Skeletal muscle satellite cell (primary cell): Measurements from ENCODE around the gene NCKAP5.

Experiments used
- H3K27me3 ChIP-seq: 2 replicates; pipeline ENCODE4 v1.7.0; 2013; ENCODE audit warnings: low read length; ENCODE audit not compliant: control insufficient read depth, insufficient read depth
- H3K36me3 ChIP-seq: 2 replicates; pipeline ENCODE4 v1.7.0; 2013; ENCODE audit warnings: mild to moderate bottlenecking, control low read depth, low read length; ENCODE audit not compliant: insufficient read depth
- H3K4me1 ChIP-seq: 2 replicates; pipeline ENCODE4 v1.7.0; 2013; ENCODE audit warnings: low read length; ENCODE audit not compliant: control insufficient read depth, insufficient read depth
- H3K4me2 ChIP-seq: 2 replicates; pipeline ENCODE4 v1.7.0; 2013; ENCODE audit warnings: mild to moderate bottlenecking, low read length
- H3K4me3 ChIP-seq: 2 replicates; pipeline ENCODE4 v1.7.0; 2013; ENCODE audit warnings: low read length
- H3K9ac ChIP-seq: 2 replicates; pipeline ENCODE4 v1.7.0; 2013; ENCODE audit warnings: mild to moderate bottlenecking, low read depth, low read length, moderate library complexity
- H3K9me3 ChIP-seq: replicated peaks from 2 replicates; pipeline ENCODE4 v1.7.0; 2013; ENCODE audit warnings: mild to moderate bottlenecking, control low read depth, low read length

The NCKAP5 gene

GRCh38 chr2:132747046-132747445, 821.2 kb downstream of the NCKAP5 start:
- H3K4me3 ChIP-seq, result no peak overlapping the region
- H3K9me3 ChIP-seq, result no peaks in the 10 kb centered on the region
- H3K27me3 ChIP-seq, result no peaks in the 10 kb centered on the region

GRCh38 chr2:132741754-132742153, 826.5 kb downstream of the NCKAP5 start:
- H3K9ac ChIP-seq, result no peak overlapping the region

More at GRCh38 chr2:132747046-132747445, 821.2 kb downstream of the NCKAP5 start:
- H3K9ac ChIP-seq, result no peak overlapping the region
- H3K4me2 ChIP-seq, result no peak overlapping the region
- H3K36me3 ChIP-seq, result no peaks in the 10 kb centered on the region
- H3K4me1 ChIP-seq, result no peaks in the 10 kb centered on the region

GRCh38 chr2:132740081-132740720, 828.1 kb downstream of the NCKAP5 start:
- no peak overlapping the region for H3K9ac ChIP-seq
- no peaks in the 10 kb centered on the region for H3K9me3 ChIP-seq
- no peaks in the 10 kb centered on the region for H3K27me3 ChIP-seq
- H3K4me1 ChIP-seq, result no peaks in the 10 kb centered on the region
- H3K4me2 ChIP-seq, result no peak overlapping the region
- no peaks in the 10 kb centered on the region for H3K36me3 ChIP-seq
- H3K4me3 ChIP-seq, result no peak overlapping the region

More at GRCh38 chr2:132741754-132742153, 826.5 kb downstream of the NCKAP5 start:
- no peaks in the 10 kb centered on the region for H3K4me1 ChIP-seq
- H3K27me3 ChIP-seq, result no peaks in the 10 kb centered on the region
- H3K4me2 ChIP-seq, result no peak overlapping the region
- H3K36me3 ChIP-seq, result no peaks in the 10 kb centered on the region
- H3K4me3 ChIP-seq, result no peak overlapping the region
- H3K9me3 ChIP-seq, result no peaks in the 10 kb centered on the region

- Histone ChIP-seq H3K4me1 (no peaks in the 10 kb centered on the region), H3K4me3 (no peak overlapping the region), H3K9me3 (no peaks in the 10 kb centered on the region), H3K4me2 (no peak overlapping the region), H3K27me3 (no peaks in the 10 kb centered on the region), H3K36me3 (no peaks in the 10 kb centered on the region), H3K9ac (no peak overlapping the region)
These were observed 830.0 kb downstream of the NCKAP5 start for GRCh38 chr2:132738223-132738622.

GRCh38 chr2:132736059-132736458, 832.2 kb downstream of the NCKAP5 start:
- H3K4me1 ChIP-seq, result no peaks in the 10 kb centered on the region
- H3K27me3 ChIP-seq, result no peaks in the 10 kb centered on the region
- no peak overlapping the region for H3K4me2 ChIP-seq
- no peak overlapping the region for H3K4me3 ChIP-seq
- no peaks in the 10 kb centered on the region for H3K36me3 ChIP-seq
- H3K9me3 ChIP-seq, result no peaks in the 10 kb centered on the region
- no peak overlapping the region for H3K9ac ChIP-seq

GRCh38 chr2:132734961-132735360, 833.3 kb downstream of the NCKAP5 start:
- H3K9ac ChIP-seq, result no peak overlapping the region
- no peak overlapping the region for H3K4me3 ChIP-seq
- H3K9me3 ChIP-seq, result no peaks in the 10 kb centered on the region
- no peak overlapping the region for H3K4me2 ChIP-seq
- H3K4me1 ChIP-seq, result no peaks in the 10 kb centered on the region
- no peaks in the 10 kb centered on the region for H3K27me3 ChIP-seq
- H3K36me3 ChIP-seq, result no peaks in the 10 kb centered on the region

- no peak overlapping the region for H3K9ac ChIP-seq
- H3K4me2 ChIP-seq, result no peak overlapping the region
These were observed 835.2 kb downstream of the NCKAP5 start for GRCh38 chr2:132733094-132733493.

GRCh38 chr2:132732694-132733093, 835.6 kb downstream of the NCKAP5 start:
- Histone ChIP-seq H3K9ac (no peak overlapping the region), H3K36me3 (no peaks in the 10 kb centered on the region), H3K27me3 (no peaks in the 10 kb centered on the region), H3K4me3 (no peak overlapping the region), H3K4me1 (no peaks in the 10 kb centered on the region), H3K4me2 (no peak overlapping the region), H3K9me3 (no peaks in the 10 kb centered on the region)

More at GRCh38 chr2:132733094-132733493, 835.2 kb downstream of the NCKAP5 start:
- no peaks in the 10 kb centered on the region for H3K27me3 ChIP-seq
- no peaks in the 10 kb centered on the region for H3K4me1 ChIP-seq
- H3K36me3 ChIP-seq, result no peaks in the 10 kb centered on the region
- H3K9me3 ChIP-seq, result no peaks in the 10 kb centered on the region
- no peak overlapping the region for H3K4me3 ChIP-seq

- Histone ChIP-seq H3K4me1 (no peaks in the 10 kb centered on the region), H3K4me3 (no peak overlapping the region), H3K36me3 (no peaks in the 10 kb centered on the region), H3K27me3 (no peaks in the 10 kb centered on the region), H3K9me3 (no peaks in the 10 kb centered on the region), H3K9ac (no peak overlapping the region), H3K4me2 (no peak overlapping the region)
These were observed 836.8 kb downstream of the NCKAP5 start for GRCh38 chr2:132731441-132731840.

- H3K4me2 ChIP-seq, result no peak overlapping the region
- H3K27me3 ChIP-seq, result no peaks in the 10 kb centered on the region
- no peaks in the 10 kb centered on the region for H3K36me3 ChIP-seq
- no peaks in the 10 kb centered on the region for H3K9me3 ChIP-seq
- H3K9ac ChIP-seq, result no peak overlapping the region
- no peaks in the 10 kb centered on the region for H3K4me1 ChIP-seq
- H3K4me3 ChIP-seq, result no peak overlapping the region
These were observed 837.7 kb downstream of the NCKAP5 start for GRCh38 chr2:132730611-132731010.

GRCh38 chr2:132729522-132729921, 838.7 kb downstream of the NCKAP5 start:
- Histone ChIP-seq H3K4me1 (no peaks in the 10 kb centered on the region), H3K27me3 (no peaks in the 10 kb centered on the region), H3K9ac (no peak overlapping the region), H3K4me3 (no peak overlapping the region), H3K9me3 (no peaks in the 10 kb centered on the region), H3K4me2 (no peak overlapping the region), H3K36me3 (no peaks in the 10 kb centered on the region)

- H3K4me2 ChIP-seq, result no peak overlapping the region
- H3K27me3 ChIP-seq, result no peaks in the 10 kb centered on the region
- no peaks in the 10 kb centered on the region for H3K4me1 ChIP-seq
- H3K36me3 ChIP-seq, result no peaks in the 10 kb centered on the region
- no peak overlapping the region for H3K9ac ChIP-seq
- H3K4me3 ChIP-seq, result no peak overlapping the region
- H3K9me3 ChIP-seq, result no peaks in the 10 kb centered on the region
These were observed 842.1 kb downstream of the NCKAP5 start for GRCh38 chr2:132726155-132726554.
